ENCODE results near the gene TRIM72.

- TF ChIP-seq SOX6 (IDR thresholded peaks at IDR 0.05), result no peak
- TF ChIP-seq RAD21 (CRISPR knock-in tag; conservative IDR thresholded peaks at IDR 0.05 in 1 of 2, IDR thresholded peaks at IDR 0.05 in 1 of 2), result no peak
- no peak for TF ChIP-seq ATF1 (CRISPR knock-in tag; IDR thresholded peaks at IDR 0.05)
- TF ChIP-seq ATF1 (tag; IDR thresholded peaks at IDR 0.05), result no peak
- no peak for TF ChIP-seq MLLT1 (IDR thresholded peaks at IDR 0.05)
- TF ChIP-seq SMC3 (conservative IDR thresholded peaks at IDR 0.05; ENCODE audit: insufficient read depth, low read depth, low read length), result no peak
- TF ChIP-seq RAD51 (IDR thresholded peaks at IDR 0.05; ENCODE audit: borderline replicate concordance, low read depth), result no peak
- TF ChIP-seq ELK3 (CRISPR knock-in tag; IDR thresholded peaks at IDR 0.05), result no peak
- TF ChIP-seq HOMEZ (CRISPR knock-in tag; IDR thresholded peaks at IDR 0.05), result no peak
- TF ChIP-seq FOXM1 (IDR thresholded peaks at IDR 0.05; ENCODE audit: low read depth), result no peak
- no peak for TF ChIP-seq FOXM1 (CRISPR knock-in tag; IDR thresholded peaks at IDR 0.05; ENCODE audit: low read depth)
- no peak for TF ChIP-seq CTCF (IDR thresholded peaks at IDR 0.05 in 2 of 3, conservative IDR thresholded peaks at IDR 0.05 in 1 of 3; ENCODE audit: insufficient read depth in 2 of 3, low read depth in 1 of 3, low read length in 3 of 3)
- TF ChIP-seq ELF1 (tag; IDR thresholded peaks at IDR 0.05), result no peak
- no peak for TF ChIP-seq ZNF766 (CRISPR knock-in tag; conservative IDR thresholded peaks at IDR 0.05)
Measured at GRCh38 chr16:31168848-31169247, 45.1 kb upstream of the TRIM72 start.

All from K562 (cell line).